ENCODE data around the gene QRSL1.

The QRSL1 gene

GRCh38 chr6:106671651-106672050, 42.3 kb downstream of the QRSL1 start:
- CTCF ChIA-PET, result no interaction called here

GRCh38 chr6:106674541-106675229, 45.3 kb downstream of the QRSL1 start:
- ChIA-PET CTCF (no interaction called here), POLR2A (no interaction called here)
- DNase-seq (ENCODE audit: extremely low spot score), result no peak
- TF ChIP-seq SUZ12 (IDR thresholded peaks at IDR 0.05) (no peak), HDGF (IDR thresholded peaks at IDR 0.05; ENCODE audit: borderline replicate concordance) (no peak), PKNOX1 (IDR thresholded peaks at IDR 0.05) (no peak), SP1 (IDR thresholded peaks at IDR 0.05) (no peak), TARDBP (IDR thresholded peaks at IDR 0.05) (no peak), CTBP1 (IDR thresholded peaks at IDR 0.05; ENCODE audit: borderline replicate concordance) (no peak), ELF4 (IDR thresholded peaks at IDR 0.05) (no peak), FOXA1 (IDR thresholded peaks at IDR 0.05) (no peak), FOXM1 (IDR thresholded peaks at IDR 0.05; ENCODE audit: borderline replicate concordance) (no peak), ZNF384 (IDR thresholded peaks at IDR 0.05) (no peak), FOXK2 (IDR thresholded peaks at IDR 0.05) (no peak)

More at GRCh38 chr6:106671651-106672050, 42.3 kb downstream of the QRSL1 start:
- TF ChIP-seq ELF4 (IDR thresholded peaks at IDR 0.05) (no peak), L3MBTL2 (conservative IDR thresholded peaks at IDR 0.05) (no peak), HDGF (IDR thresholded peaks at IDR 0.05; ENCODE audit: borderline replicate concordance) (no peak), SP1 (IDR thresholded peaks at IDR 0.05) (no peak), FOXK2 (IDR thresholded peaks at IDR 0.05) (no peak), BHLHE40 (IDR thresholded peaks at IDR 0.05; ENCODE audit: borderline replicate concordance) (no peak), SUZ12 (IDR thresholded peaks at IDR 0.05) (no peak), ARNT (IDR thresholded peaks at IDR 0.05) (no peak), PKNOX1 (IDR thresholded peaks at IDR 0.05) (no peak), ZNF384 (IDR thresholded peaks at IDR 0.05) (no peak), FOXM1 (IDR thresholded peaks at IDR 0.05; ENCODE audit: borderline replicate concordance) (no peak), LEF1 (IDR thresholded peaks at IDR 0.05; ENCODE audit: borderline replicate concordance) (no peak), FOXA1 (IDR thresholded peaks at IDR 0.05) (no peak), NFRKB (IDR thresholded peaks at IDR 0.05) (no peak), TARDBP (IDR thresholded peaks at IDR 0.05) (no peak), CTBP1 (IDR thresholded peaks at IDR 0.05; ENCODE audit: borderline replicate concordance) (no peak)
- DNase-seq (ENCODE audit: extremely low spot score), result no peak
- POLR2A ChIA-PET, result no interaction called here

- no peak for TF ChIP-seq BHLHE40 (IDR thresholded peaks at IDR 0.05; ENCODE audit: borderline replicate concordance)
- TF ChIP-seq FOXA1 (IDR thresholded peaks at IDR 0.05), result no peak
- TF ChIP-seq HDGF (IDR thresholded peaks at IDR 0.05; ENCODE audit: borderline replicate concordance), result no peak
- no peak for TF ChIP-seq L3MBTL2 (conservative IDR thresholded peaks at IDR 0.05)
- no peak for TF ChIP-seq SUZ12 (IDR thresholded peaks at IDR 0.05)
- no peak for TF ChIP-seq NFRKB (IDR thresholded peaks at IDR 0.05)
- ChIA-PET CTCF (no interaction called here), POLR2A (no interaction called here)
- DNase-seq (ENCODE audit: extremely low spot score), result no peak
Observed at GRCh38 chr6:106677282-106677681, 47.9 kb downstream of the QRSL1 start.

GRCh38 chr6:106684011-106684410, 54.6 kb downstream of the QRSL1 start:
- ChIA-PET POLR2A (no interaction called here), CTCF (interaction anchor here (0.6 kb wide), 2 partner anchors 79 to 118 kb away, joined by 3 read pairs; no protein-coding TSS in a partner anchor)
- no peak for DNase-seq (ENCODE audit: extremely low spot score)
- TF ChIP-seq FOXK2 (IDR thresholded peaks at IDR 0.05), result no peak
- no peak for TF ChIP-seq LEF1 (IDR thresholded peaks at IDR 0.05; ENCODE audit: borderline replicate concordance)
- TF ChIP-seq TARDBP (IDR thresholded peaks at IDR 0.05), result no peak
- no peak for TF ChIP-seq FOXM1 (IDR thresholded peaks at IDR 0.05; ENCODE audit: borderline replicate concordance)
- TF ChIP-seq L3MBTL2 (conservative IDR thresholded peaks at IDR 0.05), result no peak
- TF ChIP-seq BHLHE40 (IDR thresholded peaks at IDR 0.05; ENCODE audit: borderline replicate concordance), result no peak
- TF ChIP-seq ARNT (IDR thresholded peaks at IDR 0.05), result no peak
- no peak for TF ChIP-seq SUZ12 (IDR thresholded peaks at IDR 0.05)
- no peak for TF ChIP-seq ELF4 (IDR thresholded peaks at IDR 0.05)
- no peak for TF ChIP-seq CTBP1 (IDR thresholded peaks at IDR 0.05; ENCODE audit: borderline replicate concordance)
- no peak for TF ChIP-seq ZNF384 (IDR thresholded peaks at IDR 0.05)
- no peak for TF ChIP-seq NFRKB (IDR thresholded peaks at IDR 0.05)
- no peak for TF ChIP-seq SP1 (IDR thresholded peaks at IDR 0.05)

GRCh38 chr6:106685833-106686232, 56.5 kb downstream of the QRSL1 start:
- POLR2A ChIA-PET, result no interaction called here
- DNase-seq (ENCODE audit: extremely low spot score), result no peak
- CTCF ChIA-PET, result interaction anchor here (1.0 kb wide), 1 partner anchor 293 kb away, joined by 3 read pairs; no protein-coding TSS in a partner anchor
- TF ChIP-seq FOXA1 (IDR thresholded peaks at IDR 0.05) (no peak), SUZ12 (IDR thresholded peaks at IDR 0.05) (no peak), TARDBP (IDR thresholded peaks at IDR 0.05) (no peak), FOXK2 (IDR thresholded peaks at IDR 0.05) (no peak), L3MBTL2 (conservative IDR thresholded peaks at IDR 0.05) (no peak), SP1 (IDR thresholded peaks at IDR 0.05) (no peak), PKNOX1 (IDR thresholded peaks at IDR 0.05) (no peak)

GRCh38 chr6:106688177-106688951, 59.0 kb downstream of the QRSL1 start:
- TF ChIP-seq PKNOX1 (IDR thresholded peaks at IDR 0.05) (no peak), SUZ12 (IDR thresholded peaks at IDR 0.05) (no peak), BHLHE40 (IDR thresholded peaks at IDR 0.05; ENCODE audit: borderline replicate concordance) (no peak), CTBP1 (IDR thresholded peaks at IDR 0.05; ENCODE audit: borderline replicate concordance) (no peak), TARDBP (IDR thresholded peaks at IDR 0.05) (no peak), ELF4 (IDR thresholded peaks at IDR 0.05) (no peak), SP1 (IDR thresholded peaks at IDR 0.05) (no peak), FOXA1 (IDR thresholded peaks at IDR 0.05) (no peak), HDGF (IDR thresholded peaks at IDR 0.05; ENCODE audit: borderline replicate concordance) (no peak), FOXK2 (IDR thresholded peaks at IDR 0.05) (no peak), FOXM1 (IDR thresholded peaks at IDR 0.05; ENCODE audit: borderline replicate concordance) (no peak), ZNF384 (IDR thresholded peaks at IDR 0.05) (no peak), NFRKB (IDR thresholded peaks at IDR 0.05) (no peak), LEF1 (IDR thresholded peaks at IDR 0.05; ENCODE audit: borderline replicate concordance) (no peak), L3MBTL2 (conservative IDR thresholded peaks at IDR 0.05) (no peak), ARNT (IDR thresholded peaks at IDR 0.05) (no peak)
- no peak for DNase-seq (ENCODE audit: extremely low spot score)
- CTCF ChIA-PET, result no interaction called here
- POLR2A ChIA-PET, result no interaction called here
